Natural killer cell (primary cell): ENCODE data around the gene NPC2. TPM values are rescaled to one million over a fixed set of nuclear protein-coding genes. Genes with fewer than 3 reads are reported as not detected.

Experiments used
- ATAC-seq, 3 donors: fragments of 150-1000 bp in 2 of 3; fragments of 200-7000 bp in 1 of 3; cut with Tn5 transposase; 1 replicate in 1 of 3; 2 replicates in 2 of 3; pipeline ENCODE4 v1.10.0; 2021; ENCODE audit warnings: mild to moderate bottlenecking in 2 of 3, moderate library complexity in 2 of 3
- DNase-seq, 2 donors: peaks; one replicate each; pipeline versions ENCODE4 v3.0.0 to v3.0.0-alpha.2; 2013 to 2021; ENCODE audit warnings: mixed read lengths in 1 of 2
- H3K27ac ChIP-seq: one replicate; pipeline ENCODE4 v1.5.1; 2013; ENCODE audit warnings: mild to moderate bottlenecking, low read length
- H3K27me3 ChIP-seq: one replicate; pipeline ENCODE4 v1.6.1; 2013; ENCODE audit warnings: low read length; ENCODE audit not compliant: control insufficient read depth, insufficient read depth
- H3K36me3 ChIP-seq: one replicate; pipeline ENCODE4 v1.6.1; 2013; ENCODE audit warnings: low read length; ENCODE audit not compliant: control insufficient read depth, insufficient read depth
- H3K4me1 ChIP-seq: one replicate; pipeline ENCODE4 v1.6.1; 2013; ENCODE audit warnings: low read length; ENCODE audit not compliant: control insufficient read depth, insufficient read depth
- H3K4me3 ChIP-seq: one replicate; pipeline ENCODE4 v1.5.1; 2013; ENCODE audit warnings: low read length
- H3K9me3 ChIP-seq: one replicate; pipeline ENCODE4 v1.6.1; 2013; ENCODE audit warnings: low read length; ENCODE audit not compliant: control insufficient read depth, insufficient read depth
- H3K27ac Mint-ChIP-seq, 2 donors: one replicate each; pipeline ENCODE4 v1.8.0; 2022; ENCODE audit warnings: mild to moderate bottlenecking in 2 of 2, mixed read lengths in 2 of 2, moderate library complexity in 1 of 2
- H3K27me3 Mint-ChIP-seq, 2 donors: one replicate each; pipeline ENCODE4 v1.8.0; 2022; ENCODE audit warnings: low read depth in 2 of 2, mixed read lengths in 2 of 2
- H3K36me3 Mint-ChIP-seq: one replicate; pipeline ENCODE4 v1.8.0; 2022; ENCODE audit warnings: mixed read lengths
- H3K4me1 Mint-ChIP-seq, 2 donors: one replicate each; pipeline ENCODE4 v1.8.0; 2022; ENCODE audit warnings: mixed read lengths in 2 of 2
- H3K4me3 Mint-ChIP-seq: one replicate; pipeline ENCODE4 v1.8.0; 2022; ENCODE audit warnings: mild to moderate bottlenecking, moderate library complexity, mixed read lengths
- H3K9me3 Mint-ChIP-seq, 2 donors: one replicate each; pipeline ENCODE4 v1.8.0; 2022; ENCODE audit warnings: mixed read lengths in 2 of 2
- CTCF ChIP-seq: fragments of 200-600 bp; IDR thresholded peaks from one replicate; pipeline ENCODE4 v1.8.0; 2022; ENCODE audit warnings: antibody characterized with exemption
- WGBS: methylation state at CpG from one replicate; pipeline ENCODE4 v1.1.7; 2013; ENCODE audit warnings: missing lambda C conversion rate; ENCODE audit not compliant: insufficient coverage; 5-methylcytosine and 5-hydroxymethylcytosine counted together
- intact Hi-C: fragments of 100-400 bp; cut with micrococcal nuclease; formaldehyde crosslinking; loops from one replicate; pipeline ENCODE4 v1.14.2; 2022
- total RNA-seq, 4 donors: library from RNA; stranded (reverse); fragments of 120-200 nt in 1 of 4; gene quantifications; one replicate each; pipeline versions ENCODE4 v1.2.3 to v1.2.4, GENCODE V29; 2013 to 2022

Gene NPC2
- total RNA-seq, 3 donors from 2014 or later (not counting 1 experiment from before 2014, with no cell fraction given), result 33.2 to 53.6 (median 33.5) TPM

- intact Hi-C loops, result no loop called here
- Histone ChIP-seq H3K27me3 (no peaks in the 10 kb centered on the region), H3K9me3 (no peaks in the 10 kb centered on the region), H3K4me1 (no peaks in the 10 kb centered on the region), H3K4me3 (no peak overlapping the region), H3K27ac (no peak overlapping the region), H3K36me3 (no peaks in the 10 kb centered on the region)
- H3K27me3 Mint-ChIP-seq, result no peaks in the 10 kb centered on the region
- 26% methylated on average over 5 of the region's 5 CpGs for WGBS
- H3K9me3 Mint-ChIP-seq, result no peaks in the 10 kb centered on the region
- no peak overlapping the region for H3K4me3 Mint-ChIP-seq
- no peaks in the 10 kb centered on the region for H3K36me3 Mint-ChIP-seq
- no peak for TF ChIP-seq CTCF
- H3K4me1 Mint-ChIP-seq, result peaks cover 0 to 8% of the 10 kb centered on the region in 2 donors
- DNase-seq (no peak), ATAC-seq (no peak)
- no peak overlapping the region for H3K27ac Mint-ChIP-seq
Observed at GRCh38 chr14:74507840-74508239, 14.7 kb upstream of the NPC2 start.

GRCh38 chr14:74507085-74507484 lies 14.0 kb upstream of the NPC2 start:
- Histone ChIP-seq H3K36me3 (no peaks in the 10 kb centered on the region), H3K9me3 (no peaks in the 10 kb centered on the region), H3K4me3 (no peak overlapping the region), H3K27ac (no peak overlapping the region), H3K27me3 (no peaks in the 10 kb centered on the region), H3K4me1 (no peaks in the 10 kb centered on the region)
- TF ChIP-seq CTCF, result no peak
- Mint-ChIP-seq H3K4me1 (peaks cover 0 to 8% of the 10 kb centered on the region in 2 donors), H3K9me3 (no peaks in the 10 kb centered on the region), H3K36me3 (no peaks in the 10 kb centered on the region), H3K27ac (peak overlapping the region in 1 of 2 donors; percentile 9), H3K4me3 (no peak overlapping the region), H3K27me3 (no peaks in the 10 kb centered on the region)
- DNase-seq (no peak), ATAC-seq (no peak)
- intact Hi-C loops, result no loop called here
- WGBS, result 91% methylated on average over 8 of the region's 8 CpGs

GRCh38 chr14:74506411-74506851 lies 13.3 kb upstream of the NPC2 start:
- DNase-seq (no peak), ATAC-seq (no peak)
- 70% methylated on average over 13 of the region's 13 CpGs for WGBS
- Histone ChIP-seq H3K4me1 (no peaks in the 10 kb centered on the region), H3K27ac (no peak overlapping the region), H3K36me3 (no peaks in the 10 kb centered on the region), H3K27me3 (no peaks in the 10 kb centered on the region), H3K4me3 (no peak overlapping the region), H3K9me3 (no peaks in the 10 kb centered on the region)
- no peaks in the 10 kb centered on the region for H3K36me3 Mint-ChIP-seq
- intact Hi-C loops, result no loop called here
- H3K4me3 Mint-ChIP-seq, result no peak overlapping the region
- no peaks in the 10 kb centered on the region for H3K9me3 Mint-ChIP-seq
- no peak overlapping the region for H3K27ac Mint-ChIP-seq
- H3K4me1 Mint-ChIP-seq, result peaks cover 0 to 8% of the 10 kb centered on the region in 2 donors
- no peaks in the 10 kb centered on the region for H3K27me3 Mint-ChIP-seq
- no peak for TF ChIP-seq CTCF

- Histone ChIP-seq H3K9me3 (no peaks in the 10 kb centered on the region), H3K27me3 (no peaks in the 10 kb centered on the region), H3K4me3 (no peak overlapping the region), H3K27ac (no peak overlapping the region), H3K36me3 (no peaks in the 10 kb centered on the region), H3K4me1 (no peaks in the 10 kb centered on the region)
- no peak overlapping the region for H3K27ac Mint-ChIP-seq
- no peak for TF ChIP-seq CTCF
- no peak overlapping the region for H3K4me3 Mint-ChIP-seq
- 63% methylated on average over 17 of the region's 17 CpGs for WGBS
- ATAC-seq (no peak), DNase-seq (no peak)
- H3K4me1 Mint-ChIP-seq, result peaks cover 0 to 8% of the 10 kb centered on the region in 2 donors
- no peaks in the 10 kb centered on the region for H3K9me3 Mint-ChIP-seq
- H3K27me3 Mint-ChIP-seq, result no peaks in the 10 kb centered on the region
- intact Hi-C loops, result no loop called here
- H3K36me3 Mint-ChIP-seq, result no peaks in the 10 kb centered on the region
Observed at GRCh38 chr14:74505831-74506230, 12.7 kb upstream of the NPC2 start.
